ENCODE results near the gene LUM. TPM values are rescaled to one million over a fixed set of nuclear protein-coding genes. Genes with fewer than 3 reads are reported as not detected.

The LUM gene
- total and polyA plus RNA-seq, 2 experiments from 2014 or later = 0.27 TPM; not detected in 1

- Histone ChIP-seq H3K79me2 (replicated peaks; ENCODE audit: insufficient read depth) (no peaks in the 10 kb centered on the region), H3K4me2 (no peak overlapping the region), H3K27me3 (ENCODE audit: insufficient read depth) (no peaks in the 10 kb centered on the region), H4K20me1 (replicated peaks; ENCODE audit: insufficient read depth) (no peaks in the 10 kb centered on the region), H3K9me2 (ENCODE audit: insufficient read depth) (no peaks in the 10 kb centered on the region; the same call in 1 of the 2 replicates), H3K27ac (ENCODE audit: low read depth) (no peak overlapping the region), H3K4me1 (ENCODE audit: insufficient read depth) (no peaks in the 10 kb centered on the region), H3F3A (replicated peaks; ENCODE audit: low read depth) (no peaks in the 10 kb centered on the region), H3K36me3 (ENCODE audit: insufficient read depth) (no peaks in the 10 kb centered on the region), H2AFZ (no peak overlapping the region), H3K4me3 (no peak overlapping the region)
- Mint-ChIP-seq H3K36me3 (ENCODE audit: low read depth) (no peaks in the 10 kb centered on the region), H3K27ac (no peak overlapping the region), H3K4me3 (no peak overlapping the region), H3K9me3 (no peaks in the 10 kb centered on the region), H3K27me3 (ENCODE audit: insufficient read depth, low read depth, poor library complexity) (no peaks in the 10 kb centered on the region), H3K4me1 (no peaks in the 10 kb centered on the region)
- DNase-seq (ENCODE audit: low spot score) (no peak), ATAC-seq (no peak)
- TF ChIP-seq ZNF462 (CRISPR knock-in tag; IDR thresholded peaks at IDR 0.05) (no peak), EZH2phosphoT487 (IDR thresholded peaks at IDR 0.05; ENCODE audit: unreplicated experiment) (no peak), STAT1 (IDR thresholded peaks at IDR 0.05; ENCODE audit: unreplicated experiment) (no peak), EZH2 (IDR thresholded peaks at IDR 0.05; ENCODE audit: low read depth, unreplicated experiment) (no peak), ZNF114 (CRISPR knock-in tag; IDR thresholded peaks at IDR 0.05) (no peak), ZNF331 (CRISPR knock-in tag; IDR thresholded peaks at IDR 0.05; ENCODE audit: low read depth) (no peak), CREB1 (CRISPR knock-in tag; IDR thresholded peaks at IDR 0.05; ENCODE audit: low read depth) (no peak), NANOG (IDR thresholded peaks at IDR 0.05; ENCODE audit: borderline replicate concordance) (no peak), CTCF (conservative IDR thresholded peaks at IDR 0.05; ENCODE audit: low read depth in 2 of 2) (no peak), ETS1 (IDR thresholded peaks at IDR 0.05) (no peak), JUNB (IDR thresholded peaks at IDR 0.05; ENCODE audit: unreplicated experiment) (no peak), POLR2AphosphoS5 (IDR thresholded peaks at IDR 0.05; ENCODE audit: low read depth) (no peak)
Measured at GRCh38 chr12:91058786-91059185, 52.5 kb downstream of the LUM start.

Measured in GM23338 (cell line).